Stimulated activated CD8-positive, alpha-beta memory T cell treated with anti-CD3 and anti-CD28 coated beads, Interleukin-12 subunit alpha, Interleukin-12 subunit beta, amount 100 ng/mL, for 24 hours (primary cell): ENCODE results near the gene ZNF428.
"Not testable (repeated sequence)": the region's sequence is repeated elsewhere in the genome, so short reads cannot be mapped to it uniquely, and the experiment has no call there.

Experiments
- DNase-seq: peaks from one replicate; pipeline ENCODE4 v3.0.0-alpha.2; 2020; ENCODE audit errors: extremely low read depth

The ZNF428 gene

DNA sequence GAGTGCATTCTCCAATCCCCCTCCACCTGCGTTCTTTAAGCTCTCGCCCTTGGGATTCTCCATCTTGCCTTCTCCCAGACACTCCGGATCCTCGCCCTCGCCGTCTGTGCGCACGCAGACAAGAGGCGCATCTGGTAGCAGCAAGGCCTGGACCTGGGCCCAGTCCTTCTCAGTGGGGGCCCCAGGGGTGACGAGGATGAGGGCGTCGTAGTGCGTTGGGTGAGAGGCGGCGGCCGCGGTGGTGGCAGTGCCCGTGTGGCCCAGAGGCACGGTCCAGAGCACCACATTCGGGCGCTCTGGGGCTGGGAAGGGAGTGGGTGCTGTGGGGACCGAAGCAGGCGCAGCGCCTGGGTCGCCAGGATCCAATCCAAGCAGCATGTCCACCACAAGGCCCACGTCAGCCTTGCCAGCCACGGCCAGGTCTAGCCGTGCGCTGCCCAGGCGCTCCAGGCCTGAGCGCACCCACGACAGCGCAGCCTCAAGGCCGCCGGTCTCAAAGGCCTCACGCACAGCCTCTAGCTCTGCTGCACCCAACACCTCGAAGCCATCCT, 26.6 kb downstream of the ZNF428 start:
- no peak for DNase-seq

DNA sequence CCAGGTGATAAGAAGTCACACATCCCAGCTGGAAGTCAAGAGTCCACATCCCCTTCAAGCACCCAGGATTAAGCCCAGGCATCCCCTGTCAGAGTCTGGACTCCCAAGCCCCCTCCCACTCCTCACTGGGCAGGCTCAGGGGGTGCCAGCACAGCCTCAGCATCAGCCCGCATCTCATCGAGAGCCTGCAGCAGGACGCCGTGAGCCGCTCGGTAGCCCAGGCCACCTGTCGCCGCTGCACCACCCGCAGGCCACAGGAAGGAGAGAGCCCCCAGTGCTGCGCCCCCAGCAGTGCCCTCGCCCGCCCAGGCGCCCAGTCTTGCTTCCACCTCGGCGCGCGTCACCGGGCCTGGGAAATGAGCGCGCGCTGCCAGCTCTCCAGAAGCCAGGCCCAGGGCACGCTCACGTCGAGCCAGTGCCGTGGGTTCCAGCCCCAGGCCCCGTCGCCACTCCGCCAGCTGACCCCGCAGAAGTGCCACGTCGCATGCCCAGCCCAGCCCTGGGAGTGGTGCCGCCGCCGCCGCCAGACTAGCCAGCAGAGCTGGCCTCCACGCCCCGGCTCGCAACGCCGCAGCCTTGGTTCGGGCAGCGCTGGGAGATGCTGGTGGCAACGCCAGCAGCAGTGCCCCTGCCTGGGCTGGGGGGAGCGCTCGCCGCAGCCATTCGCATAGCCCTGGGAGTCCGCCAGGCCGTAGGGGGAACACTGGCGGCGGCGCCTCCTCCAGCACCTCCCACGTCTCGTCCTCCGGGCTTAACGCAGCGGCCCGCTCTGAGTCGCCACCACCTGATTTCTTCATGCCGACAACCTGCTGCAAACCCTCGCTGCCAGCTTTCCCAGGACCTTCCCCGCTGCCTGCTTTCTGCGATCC, 27.3 kb downstream of the ZNF428 start:
- no peak for DNase-seq

DNA sequence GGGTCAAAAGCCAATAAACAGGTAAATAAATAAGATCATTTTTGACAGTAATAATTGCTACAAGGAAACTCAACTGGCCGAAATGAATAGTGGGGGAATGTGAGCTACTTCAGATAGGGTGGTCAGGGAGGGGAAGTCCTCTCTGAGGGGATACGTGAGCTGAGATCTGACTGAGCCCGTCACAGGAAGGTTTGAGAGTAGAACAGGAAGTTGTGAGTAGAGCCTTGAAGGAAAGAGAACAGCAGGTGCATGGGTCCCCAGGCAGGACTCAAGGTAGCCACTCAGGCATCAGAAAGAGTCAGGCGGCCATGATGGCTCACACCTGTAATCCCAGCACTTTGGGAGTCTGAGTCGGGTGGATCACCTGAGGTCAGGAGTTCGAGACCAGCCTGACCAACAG, 29.8 kb downstream of the ZNF428 start:
- no peak for DNase-seq

GRCh38 chr19:43589277-43589676, 30.2 kb downstream of the ZNF428 start:
- DNase-seq: no peak

DNA sequence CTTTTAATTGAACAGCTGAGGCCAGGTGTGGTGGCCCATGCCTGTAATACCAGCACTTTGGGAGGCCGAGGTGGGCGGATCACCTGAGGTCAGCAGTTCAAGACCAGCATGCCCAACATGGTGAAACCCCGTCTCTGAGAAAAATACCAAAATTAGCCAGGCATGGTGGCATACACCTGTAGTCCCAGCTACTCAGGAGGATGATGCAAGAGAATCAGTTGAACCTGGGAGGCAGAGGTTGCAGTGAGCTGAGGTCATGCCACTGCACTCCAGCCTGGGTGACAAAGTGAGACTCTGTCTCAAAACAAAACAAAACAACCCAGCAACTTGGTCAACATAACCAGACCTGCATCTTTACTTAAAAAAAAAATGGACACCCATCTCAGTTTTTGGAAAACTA, 32.4 kb downstream of the ZNF428 start:
- not testable (repeated sequence) for DNase-seq

DNA sequence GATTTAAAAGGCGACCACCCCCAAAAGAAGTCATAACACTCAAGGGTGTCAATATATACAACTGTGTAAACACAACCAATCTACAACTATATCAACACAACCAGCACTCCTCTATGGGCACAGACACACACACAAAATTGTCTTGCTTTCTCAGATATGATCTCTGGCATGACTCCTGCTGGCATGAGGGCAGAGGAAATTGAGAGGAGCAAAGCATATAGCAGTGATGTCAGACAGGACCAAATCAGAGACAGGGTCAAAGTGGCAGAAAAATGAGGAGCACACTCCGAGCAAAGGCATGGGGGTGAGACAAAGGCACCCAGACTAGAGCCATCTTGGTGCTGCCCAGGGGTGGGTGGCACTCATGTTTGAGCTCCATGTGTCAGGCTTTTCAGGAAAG, 33.1 kb downstream of the ZNF428 start:
- DNase-seq: no peak

DNA sequence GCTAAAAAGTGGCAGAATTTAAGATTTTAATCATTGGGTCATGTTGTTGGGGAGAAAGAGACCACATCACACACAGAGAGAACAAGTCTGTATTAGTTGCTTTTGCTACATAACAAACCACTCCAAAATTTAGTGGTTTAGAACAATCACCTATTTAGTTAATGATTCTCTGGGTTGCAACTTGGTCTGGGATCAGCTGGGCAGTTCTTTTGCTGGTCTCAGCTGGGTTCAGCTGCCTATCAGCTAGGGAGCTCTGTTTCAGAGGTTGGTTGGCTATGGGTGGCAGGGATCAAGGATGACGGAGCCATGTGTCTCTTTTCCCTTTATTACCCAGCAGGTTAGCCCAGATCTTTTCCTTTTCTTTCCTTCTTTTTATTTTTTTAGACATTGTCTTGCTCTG, 34.9 kb downstream of the ZNF428 start:
- DNase-seq: no peak

- no peak for DNase-seq
These were observed 36.9 kb downstream of the ZNF428 start for GRCh38 chr19:43582495-43582894.

DNA sequence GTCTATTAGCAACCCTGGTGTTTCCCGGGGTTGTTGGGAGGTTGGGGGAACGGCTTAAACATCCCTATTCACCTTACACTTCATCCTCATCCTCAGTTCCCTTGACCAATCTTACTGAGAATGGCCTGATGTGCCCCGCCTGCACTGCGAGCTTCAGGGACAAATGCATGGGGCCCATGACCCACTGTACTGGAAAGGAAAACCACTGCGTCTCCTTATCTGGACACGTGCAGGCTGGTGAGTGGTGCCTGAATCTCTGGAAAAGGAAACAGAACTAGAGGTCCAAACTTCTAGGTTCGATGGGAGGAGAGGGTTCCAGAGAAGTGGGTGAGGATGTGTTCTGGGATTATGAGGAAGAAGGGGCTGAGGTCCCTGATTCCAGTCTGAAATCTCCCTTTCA, 38.0 kb downstream of the ZNF428 start:
- no peak for DNase-seq

- no peak for DNase-seq
These were observed 40.6 kb downstream of the ZNF428 start for GRCh38 chr19:43578787-43579186.

GRCh38 chr19:43575955-43576878, 43.2 kb downstream of the ZNF428 start:
- no peak for DNase-seq

DNA sequence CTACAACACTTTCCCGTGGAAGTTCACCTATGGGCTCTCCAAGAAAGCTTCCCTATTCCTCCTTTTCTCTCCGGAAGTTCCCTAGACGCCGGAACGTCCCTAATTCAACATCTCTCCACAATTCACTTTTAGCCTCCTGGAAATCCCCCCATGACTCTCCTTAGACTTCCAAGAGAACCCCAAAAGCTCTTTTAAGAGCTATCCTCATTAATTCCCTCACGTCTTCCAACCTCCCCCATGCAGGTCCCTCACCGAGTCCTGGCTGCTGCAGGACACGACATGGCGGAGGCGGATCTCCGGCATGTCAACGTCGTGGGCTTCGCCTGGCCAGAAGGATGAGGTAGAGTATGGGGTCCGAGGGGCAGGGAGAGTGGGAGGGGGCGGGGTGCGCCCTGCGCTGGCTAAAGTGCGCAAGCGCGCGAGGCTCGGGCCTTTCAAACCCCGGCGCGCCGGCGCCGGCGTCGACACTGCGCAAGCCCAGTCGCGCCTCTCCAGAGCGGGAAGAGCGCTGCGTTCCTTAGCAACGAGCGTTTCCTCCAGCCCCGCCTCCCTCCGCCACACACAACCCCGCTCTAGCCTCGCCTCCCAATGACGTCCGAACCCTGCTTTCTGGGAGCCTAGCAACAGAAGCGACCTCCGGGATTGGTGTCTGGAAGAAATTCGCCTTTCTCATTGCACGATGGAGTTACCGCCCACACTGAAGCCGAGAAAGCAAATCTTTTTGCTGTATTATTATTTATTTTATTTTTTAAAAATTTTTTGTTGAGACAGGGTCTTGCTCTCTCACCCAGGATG, 44.1 kb downstream of the ZNF428 start, which contains the start of the genes PINLYP and XRCC1:
PINLYP (plus strand) TSS at position 646 of the 795 bp plus-strand sequence. CDS start 1,391 bp downstream, outside the sequence.
XRCC1 (minus strand) TSS at position 372 of the 795 bp plus-strand sequence; CDS start at position 303, 69 bp downstream.
- peak; percentile 95 for DNase-seq

- no peak for DNase-seq
These were observed 44.8 kb downstream of the ZNF428 start for GRCh38 chr19:43574424-43575155.

DNA sequence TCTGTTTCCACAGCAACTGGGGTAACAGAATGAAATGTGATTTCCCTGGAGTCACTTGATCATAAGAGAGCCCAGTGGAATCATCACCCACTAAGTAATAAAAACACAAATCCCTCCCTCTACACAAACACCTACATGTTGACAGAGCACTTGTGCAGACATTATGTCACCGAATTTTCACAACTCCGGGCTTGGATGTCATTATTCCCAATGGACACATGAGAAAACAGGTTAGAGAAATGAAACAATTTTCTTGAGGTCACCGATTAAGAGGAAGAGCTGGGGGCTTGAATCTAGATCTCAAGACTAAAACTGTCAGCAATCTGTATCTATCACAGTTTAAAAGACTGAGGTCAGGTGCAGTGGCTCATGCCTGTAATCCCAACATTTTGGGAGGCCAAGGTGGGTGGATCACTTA, 47.2 kb downstream of the ZNF428 start:
- no peak for DNase-seq

GRCh38 chr19:43570174-43570791, 49.1 kb downstream of the ZNF428 start:
- no peak for DNase-seq

GRCh38 chr19:43569657-43570056, 49.8 kb downstream of the ZNF428 start:
- DNase-seq: no peak

GRCh38 chr19:43564800-43565199, 54.6 kb downstream of the ZNF428 start:
- DNase-seq: no peak

- no peak for DNase-seq
These were observed 55.5 kb downstream of the ZNF428 start for GRCh38 chr19:43563816-43564457.

- DNase-seq: peak; percentile 38
These were observed 56.7 kb downstream of the ZNF428 start for GRCh38 chr19:43562698-43563241.
